Measurements from ENCODE around the gene ZCCHC7.
"Not testable (repeated sequence)": the region's sequence is repeated elsewhere in the genome, so short reads cannot be mapped to it uniquely, and the experiment has no call there.

Gene ZCCHC7

GRCh38 chr9:37255187-37255586 is 134.8 kb downstream of the ZCCHC7 start:
- no peak for DNase-seq (ENCODE audit: low read depth)

GRCh38 chr9:37255944-37256862 is 135.8 kb downstream of the ZCCHC7 start:
- DNase-seq (ENCODE audit: low read depth), result no peak

- DNase-seq (ENCODE audit: low read depth), result no peak
Observed at GRCh38 chr9:37259951-37260350, 139.6 kb downstream of the ZCCHC7 start.

- peak; percentile 15 for DNase-seq (ENCODE audit: low read depth)
Observed at GRCh38 chr9:37262410-37262809, 142.0 kb downstream of the ZCCHC7 start.

DNA sequence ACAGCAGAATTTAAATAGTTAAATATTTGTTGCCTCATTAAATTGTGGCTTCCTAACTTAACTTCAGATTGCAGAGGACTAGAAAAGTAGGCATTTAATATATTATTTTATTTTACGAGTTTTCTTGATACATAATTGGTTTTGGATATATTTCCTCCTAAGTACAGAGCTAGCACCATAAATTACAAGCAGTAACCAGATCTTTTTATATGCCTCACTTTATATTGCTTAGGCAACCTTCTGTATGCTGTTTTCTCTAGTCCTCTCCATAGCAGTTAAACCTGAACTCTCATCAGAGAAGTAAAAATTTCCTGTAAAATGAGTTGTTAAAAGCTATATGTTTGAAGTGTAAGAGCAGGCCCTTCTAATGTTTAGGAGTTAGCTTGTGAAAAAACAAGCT is 144.2 kb downstream of the ZCCHC7 start:
- no peak for DNase-seq (ENCODE audit: low read depth)

DNA sequence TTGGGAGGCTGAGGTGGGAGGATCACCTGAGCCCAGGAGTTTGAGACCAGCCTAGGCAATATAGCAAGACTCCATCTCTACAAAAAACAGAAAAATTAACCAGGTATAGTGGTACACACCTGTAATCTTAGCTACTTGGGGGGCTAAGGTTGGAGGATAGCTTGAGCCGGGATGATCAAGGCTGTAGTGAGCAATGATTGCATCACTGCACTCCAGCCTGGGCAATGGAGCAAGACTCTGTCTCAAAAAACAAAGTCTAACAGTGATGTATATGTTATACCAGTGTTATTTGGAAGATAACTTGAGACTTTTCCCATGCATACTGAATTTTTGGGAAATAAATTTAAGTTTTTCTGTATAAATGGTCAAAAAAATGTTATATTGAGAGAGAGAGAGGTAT is 146.3 kb downstream of the ZCCHC7 start:
- no peak for DNase-seq (ENCODE audit: low read depth)

- no peak for DNase-seq (ENCODE audit: low read depth)
Observed at GRCh38 chr9:37269221-37269620, 148.8 kb downstream of the ZCCHC7 start.

GRCh38 chr9:37271679-37272078 is 151.3 kb downstream of the ZCCHC7 start:
- no peak for DNase-seq (ENCODE audit: low read depth)

GRCh38 chr9:37273595-37273994 is 153.2 kb downstream of the ZCCHC7 start:
- no peak for DNase-seq (ENCODE audit: low read depth)

- no peak for DNase-seq (ENCODE audit: low read depth)
Observed at GRCh38 chr9:37281541-37281940, 161.2 kb downstream of the ZCCHC7 start.

DNA sequence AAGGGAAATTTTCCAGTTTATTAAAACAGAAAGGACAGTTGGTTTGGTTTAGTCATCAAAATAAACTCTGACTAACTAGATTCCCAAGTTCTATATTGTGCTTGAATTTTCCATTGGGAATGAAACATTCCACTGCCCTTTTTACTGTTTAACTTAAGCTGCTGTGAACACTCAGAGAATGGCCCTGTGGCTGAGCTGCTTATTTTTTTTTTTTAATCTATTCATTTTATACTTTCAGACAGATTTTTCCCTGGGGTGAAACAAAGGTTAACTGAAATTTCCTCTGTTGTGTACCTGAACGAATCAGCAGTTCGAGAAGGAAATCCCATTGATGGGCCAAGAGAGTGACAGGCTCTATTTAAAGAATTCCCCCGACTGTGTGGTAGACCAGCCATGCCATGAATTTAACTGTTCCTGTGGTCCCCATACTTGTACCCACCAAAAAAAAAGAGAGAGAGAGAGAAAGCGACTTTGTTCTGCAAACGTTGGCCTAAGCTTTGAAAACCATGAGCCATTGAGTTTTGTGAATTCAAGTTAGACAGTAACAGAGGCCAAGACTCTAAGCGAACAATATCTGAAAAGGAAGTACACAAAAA is 163.5 kb downstream of the ZCCHC7 start:
- peak; percentile 8 for DNase-seq (ENCODE audit: low read depth)

DNA sequence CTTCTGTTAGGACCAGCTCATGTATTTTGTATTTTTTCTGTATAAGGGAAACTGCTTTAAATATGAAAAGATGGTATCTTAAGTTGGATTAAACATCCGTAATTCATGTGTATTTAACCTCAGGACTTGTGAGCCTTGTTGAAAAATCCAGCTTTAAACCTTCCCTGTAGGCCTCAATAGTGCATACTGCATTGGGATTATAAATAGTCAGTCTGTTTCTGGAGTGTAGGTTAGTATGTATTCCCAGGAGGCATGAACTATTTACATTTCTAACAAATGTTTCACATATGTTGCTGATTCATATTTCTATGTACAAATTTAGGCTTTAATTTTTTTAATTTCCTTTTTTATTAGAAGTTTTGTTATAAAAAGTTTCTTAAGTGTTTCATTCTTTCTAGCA is 164.3 kb downstream of the ZCCHC7 start:
- peak; percentile 61 for DNase-seq (ENCODE audit: low read depth)

GRCh38 chr9:37286530-37287175 is 166.3 kb downstream of the ZCCHC7 start:
- no peak for DNase-seq (ENCODE audit: low read depth)

GRCh38 chr9:37287317-37287716 is 166.9 kb downstream of the ZCCHC7 start:
- no peak for DNase-seq (ENCODE audit: low read depth)

DNA sequence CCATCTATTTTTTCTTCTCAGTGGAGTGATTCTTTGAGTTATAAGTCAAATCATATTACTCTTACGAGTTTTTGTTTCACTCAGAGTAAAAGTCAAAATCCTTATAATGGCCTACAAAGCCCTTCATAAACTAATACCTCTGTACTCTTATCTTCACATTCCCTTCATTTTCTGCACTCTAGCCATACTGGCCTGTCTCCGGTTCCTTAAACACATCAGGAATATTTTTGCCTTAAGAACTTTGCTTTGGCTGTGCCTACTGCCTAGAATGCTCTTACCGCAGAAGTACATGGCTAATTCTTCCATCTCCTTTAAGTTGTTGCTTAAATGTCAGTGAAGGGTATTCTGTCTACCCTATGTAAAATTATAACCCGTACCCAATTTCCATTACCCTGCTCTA is 169.3 kb downstream of the ZCCHC7 start:
- DNase-seq (ENCODE audit: low read depth), result no peak

GRCh38 chr9:37290366-37290939 is 170.1 kb downstream of the ZCCHC7 start:
- no peak for DNase-seq (ENCODE audit: low read depth)

DNA sequence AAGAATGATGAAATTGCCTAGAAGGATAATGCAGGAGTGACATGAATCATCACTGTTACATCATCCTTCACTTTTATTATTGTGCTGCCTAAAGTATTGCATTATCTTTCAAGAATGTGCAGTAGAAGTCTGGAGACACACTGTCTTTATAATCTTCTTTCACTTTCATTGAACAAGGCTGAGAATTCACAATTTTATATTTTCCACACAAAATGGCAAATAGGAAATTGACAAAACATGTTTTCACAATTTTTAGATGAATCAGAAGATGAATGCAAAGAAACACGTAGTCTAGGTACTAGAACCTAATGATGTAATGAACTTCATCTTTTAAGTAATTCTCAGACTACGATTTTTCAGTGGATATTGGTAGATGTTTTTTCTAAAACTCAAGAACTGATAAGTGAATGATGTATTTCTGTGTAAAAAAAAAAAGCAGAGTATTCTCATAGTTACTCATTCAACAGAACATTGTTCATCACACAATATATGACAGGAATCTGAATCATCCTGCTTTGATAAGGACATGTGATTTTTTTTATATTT is 170.6 kb downstream of the ZCCHC7 start:
- DNase-seq (ENCODE audit: low read depth), result peak; percentile 75

GRCh38 chr9:37291612-37292238 is 171.4 kb downstream of the ZCCHC7 start:
- DNase-seq (ENCODE audit: low read depth), result not testable (repeated sequence)

- no peak for DNase-seq (ENCODE audit: low read depth)
Observed at GRCh38 chr9:37292896-37293295, 172.5 kb downstream of the ZCCHC7 start.

DNA sequence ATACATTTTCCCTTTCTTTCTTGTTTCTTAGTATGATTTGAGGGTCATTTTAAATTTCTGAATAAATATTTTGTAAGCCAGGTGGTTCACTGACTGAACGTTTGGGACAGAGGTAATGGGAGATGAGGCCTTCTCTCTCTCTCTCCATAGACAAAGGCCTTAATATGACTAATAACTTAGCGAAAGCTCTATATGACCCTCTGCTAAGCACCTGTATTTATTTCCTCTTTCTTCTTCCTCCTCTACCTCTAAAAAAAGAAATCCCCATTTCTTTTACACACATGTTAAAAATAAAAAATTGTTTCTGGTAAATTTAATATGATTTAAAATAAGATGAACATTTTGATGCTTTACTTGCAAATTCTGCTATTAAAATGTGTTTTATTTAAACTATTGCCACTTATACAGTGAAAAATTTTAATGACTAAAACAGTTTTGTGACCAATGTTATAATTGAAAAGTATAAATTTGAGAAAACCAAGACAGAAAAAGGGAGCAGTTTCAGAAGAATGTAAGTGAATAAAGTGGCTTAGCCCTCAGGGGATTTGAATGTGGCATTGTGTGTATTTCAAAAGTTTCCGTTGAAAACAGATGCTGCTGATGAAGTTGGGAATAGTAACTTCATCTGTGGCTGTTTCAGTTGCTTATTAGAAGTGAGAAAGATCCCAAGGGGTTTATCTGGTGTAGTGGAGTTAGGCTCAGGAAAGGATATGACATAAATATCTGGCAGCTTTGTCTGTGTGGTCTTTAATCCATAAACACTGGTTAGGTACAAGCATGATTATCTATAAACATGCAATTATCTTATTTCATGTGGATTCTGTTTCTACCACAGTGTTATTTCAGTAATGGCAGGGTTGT is 173.5 kb downstream of the ZCCHC7 start:
- DNase-seq (ENCODE audit: low read depth), result peak; percentile 84

GRCh38 chr9:37295178-37295577 is 174.8 kb downstream of the ZCCHC7 start:
- DNase-seq (ENCODE audit: low read depth), result no peak

Measured in fibroblast of gingiva (primary cell).